Measurements from ENCODE around the gene AKNAD1.

The AKNAD1 gene

GRCh38 chr1:108863984-108864383 is 7.1 kb upstream of the AKNAD1 start:
- no peak for DNase-seq

GRCh38 chr1:108862698-108863477 is 6.0 kb upstream of the AKNAD1 start:
- DNase-seq = no peak

GRCh38 chr1:108862017-108862610 is 5.2 kb upstream of the AKNAD1 start:
- no peak for DNase-seq

GRCh38 chr1:108861566-108861965 is 4.7 kb upstream of the AKNAD1 start:
- no peak for DNase-seq

GRCh38 chr1:108860190-108860907 is 3.5 kb upstream of the AKNAD1 start:
- no peak for DNase-seq

GRCh38 chr1:108858230-108858950 is 1.5 kb upstream of the AKNAD1 start:
- DNase-seq = no peak

- no peak for DNase-seq
These were observed 2.5 kb downstream of the AKNAD1 start for GRCh38 chr1:108854221-108855019.

GRCh38 chr1:108852221-108852975 is 4.5 kb downstream of the AKNAD1 start:
- no peak for DNase-seq

- no peak for DNase-seq
These were observed 5.3 kb downstream of the AKNAD1 start for GRCh38 chr1:108851567-108851966.

- no peak for DNase-seq
These were observed 6.0 kb downstream of the AKNAD1 start for GRCh38 chr1:108850929-108851328.

- no peak for DNase-seq
These were observed 8.1 kb downstream of the AKNAD1 start for GRCh38 chr1:108848806-108849205.

- peak; percentile 38 for DNase-seq
These were observed 9.4 kb downstream of the AKNAD1 start for GRCh38 chr1:108847494-108847893.

GRCh38 chr1:108845991-108846390 is 10.9 kb downstream of the AKNAD1 start:
- no peak for DNase-seq

GRCh38 chr1:108845446-108845845 is 11.4 kb downstream of the AKNAD1 start:
- no peak for DNase-seq

- DNase-seq = no peak
These were observed 13.3 kb downstream of the AKNAD1 start for GRCh38 chr1:108843390-108844137.

GRCh38 chr1:108842525-108843181 is 14.2 kb downstream of the AKNAD1 start:
- DNase-seq = no peak

- no peak for DNase-seq
These were observed 15.2 kb downstream of the AKNAD1 start for GRCh38 chr1:108841703-108842102.

GRCh38 chr1:108832929-108833328 is 24.0 kb downstream of the AKNAD1 start:
- no peak for DNase-seq

- DNase-seq = no peak
These were observed 25.7 kb downstream of the AKNAD1 start for GRCh38 chr1:108831225-108831624.
